HepG2 (cell line): ENCODE data around the gene PTPRM. TPM values are rescaled to one million over a fixed set of nuclear protein-coding genes. Genes with fewer than 3 reads are reported as not detected.
A peak's percentile ranks its signal among the peaks of the same experiment; 100 is the strongest.

Experiments used
- ATAC-seq: fragments of 200-7000 bp; cut with Tn5 transposase; 3 replicates; pipeline ENCODE4 v1.9.1; 2020; ENCODE audit warnings: mild to moderate bottlenecking, moderate library complexity
- BruUV-seq: library from RNA; stranded (reverse); fragments of 400-500 nt; replicated peaks from 2 replicates; lab custom pipeline; 2021; lab: Mats Ljungman, UMichigan
- CTCF ChIA-PET: fragments of 300-600 bp; formaldehyde crosslinking; extraction: SDS; loops from one replicate; lab custom pipeline; 2021; ENCODE audit warnings: low total read pairs, inconsistent platforms, low intra/inter-chr PET ratio; lab: Yijun Ruan, JAX
- POLR2A ChIA-PET: fragments of 350-600 bp; sonication (Branson Sonifier 250); formaldehyde crosslinking; loops from one replicate; lab custom pipeline; 2020; ENCODE audit warnings: antibody characterized with exemption, inconsistent platforms; lab: Yijun Ruan, JAX
- DNase-seq: peaks from one replicate; pipeline ENCODE4 v3.0.0-alpha.2; 2015; ENCODE audit warnings: low spot score
- FAIRE-seq: peaks from 3 replicates; lab custom pipeline; 2011; peaks lifted over from hg19 to GRCh38; lab: Jason Lieb, UNC
- H2AFZ ChIP-seq: one replicate; pipeline ENCODE4 v1.6.1; 2011; ENCODE audit warnings: low read length, inconsistent platforms
- H3K27ac ChIP-seq: fragments of 300-600 bp; 3 replicates; pipeline ENCODE4 v1.8.0; 2011; ENCODE audit warnings: mixed run types, mild to moderate bottlenecking, mixed read lengths, low read length, inconsistent platforms; ENCODE audit not compliant: insufficient read depth; ENCODE audit errors: extremely low read length
- H3K27me3 ChIP-seq, 2 experiments: fragments of 200-600 bp in 1 of 2; 2 replicates in 1 of 2; 3 replicates in 1 of 2; pipeline versions ENCODE4 v1.6.0 to v1.8.0; 2011; ENCODE audit warnings: low read length in 2 of 2, mild to moderate bottlenecking in 2 of 2, moderate library complexity in 2 of 2, inconsistent platforms in 1 of 2; ENCODE audit not compliant: insufficient read depth in 2 of 2, control insufficient read depth in 1 of 2
- H3K36me3 ChIP-seq, 2 experiments: fragments of 200-600 bp in 1 of 2; replicated peaks in 1 of 2; 2 replicates in 1 of 2; 3 replicates in 1 of 2; pipeline versions ENCODE4 v1.5.1 to v1.8.0; 2011; ENCODE audit warnings: low read length in 2 of 2, inconsistent platforms in 1 of 2; ENCODE audit not compliant: insufficient read depth in 2 of 2, control insufficient read depth in 1 of 2
- H3K4me1 ChIP-seq: 2 replicates; pipeline ENCODE4 v1.5.1; 2012; ENCODE audit warnings: low read length, inconsistent platforms; ENCODE audit not compliant: insufficient read depth
- H3K4me2 ChIP-seq: 2 replicates; pipeline ENCODE4 v1.6.0; 2011; ENCODE audit warnings: low read depth, low read length, inconsistent platforms
- H3K4me3 ChIP-seq, 3 experiments: fragments of 200-600 bp in 1 of 3; sonication (generic), shearing (Covaris generic) in 1 of 3; replicated peaks in 1 of 3; 2 replicates each; pipeline ENCODE4 v1.5.1; 2011 to 2016; ENCODE audit warnings: low read length in 3 of 3, inconsistent platforms in 2 of 3, low read depth in 2 of 3, mild to moderate bottlenecking in 2 of 3, control low read depth in 1 of 3, mixed read lengths in 1 of 3; ENCODE audit not compliant: insufficient read depth in 1 of 3
- H3K79me2 ChIP-seq: one replicate; pipeline ENCODE4 v1.6.1; 2011; ENCODE audit warnings: low read length, inconsistent platforms; ENCODE audit not compliant: insufficient read depth
- H3K9ac ChIP-seq: 2 replicates; pipeline ENCODE4 v1.6.0; 2011; ENCODE audit warnings: mild to moderate bottlenecking, low read depth, low read length, inconsistent platforms; ENCODE audit not compliant: insufficient read depth
- H3K9me3 ChIP-seq: 2 replicates; pipeline ENCODE4 v1.5.1; 2012; ENCODE audit warnings: mild to moderate bottlenecking, low read length
- H4K20me1 ChIP-seq: 2 replicates; pipeline ENCODE4 v1.6.0; 2011; ENCODE audit warnings: inconsistent platforms, mild to moderate bottlenecking, low read length, moderate library complexity; ENCODE audit not compliant: insufficient read depth
- HNRNPL ChIP-seq: fragments of 200-400 bp; formaldehyde crosslinking; IDR thresholded peaks from 2 replicates; pipeline ENCODE4 v1.6.1; 2017; ENCODE audit warnings: mild to moderate bottlenecking, low read depth, low read length
- KLF13 ChIP-seq: sonication (generic); formaldehyde crosslinking; IDR thresholded peaks from 2 replicates; pipeline ENCODE4 v1.4.0; 2020; ENCODE audit warnings: mild to moderate bottlenecking, missing genetic modification reagents
- PPARG ChIP-seq: conservative IDR thresholded peaks from 2 replicates; pipeline ENCODE4 v1.6.1; 2016; ENCODE audit warnings: missing biosample characterization, missing genetic modification reagents
- SNAPC4 ChIP-seq: sonication (generic); formaldehyde crosslinking; IDR thresholded peaks from 2 replicates; pipeline ENCODE4 v1.4.0; 2020; ENCODE audit warnings: mild to moderate bottlenecking, missing genetic modification reagents
- TCF7 ChIP-seq: sonication (generic); IDR thresholded peaks from 2 replicates; pipeline ENCODE4 v1.6.1; 2016; ENCODE audit warnings: antibody characterized with exemption, low read depth
- TFAP4 ChIP-seq: sonication (generic); IDR thresholded peaks from 2 replicates; pipeline ENCODE4 v1.6.1; 2016; ENCODE audit warnings: low read depth, borderline replicate concordance
- ZFP90 ChIP-seq: sonication (generic); formaldehyde crosslinking; IDR thresholded peaks from 2 replicates; pipeline ENCODE4 v1.8.0; 2022; ENCODE audit warnings: missing genetic modification reagents, mild to moderate bottlenecking, inconsistent platforms, borderline replicate concordance
- ZNF292 ChIP-seq: sonication (generic); formaldehyde crosslinking; IDR thresholded peaks from 2 replicates; pipeline ENCODE4 v1.8.1; 2022; ENCODE audit warnings: mild to moderate bottlenecking, low read depth, missing genetic modification reagents, borderline replicate concordance
- WGBS: methylation state at CpG from one replicate; pipeline ENCODE4 v1.1.6; 2017; ENCODE audit warnings: low lambda C conversion rate; 5-methylcytosine and 5-hydroxymethylcytosine counted together
- in situ Hi-C: cut with HindIII; loops from 2 replicates; pipeline ENCODE4 v1.10.0; 2017; ENCODE audit warnings: low pct_unique_long_range_greater_than_20kb; ENCODE audit not compliant: extremely low pct_ligation_motif_present
- intact Hi-C: fragments of 100-400 bp; cut with micrococcal nuclease; formaldehyde crosslinking; loops from one replicate; pipeline ENCODE4 v1.10.0; 2022; ENCODE audit not compliant: unreplicated experiment
- polyA plus RNA-seq, 8 experiments: library from polyadenylated mRNA; depleted of rRNA in 3 of 8; stranded (reverse) in 7 of 8; unstranded in 1 of 8; fragments of >200 nt; fragmentation: Illumina TruSeq in 4 of 8; extraction: Trizol in 4 of 8; gene quantifications; 2 replicates each; pipeline versions ENCODE4 v1.2.1 to v1.2.3, GENCODE V29; 2011 to 2016; ENCODE audit warnings: low read depth in 4 of 8, missing spikeins in 1 of 8, mixed read lengths in 1 of 8; ENCODE audit not compliant: insufficient read depth in 1 of 8
- total RNA-seq, 5 experiments: library from RNA; depleted of rRNA; stranded (reverse); fragments of >200 nt; fragmentation: Illumina TruSeq; extraction: Trizol; gene quantifications; 2 replicates each; pipeline ENCODE4 v1.2.3, GENCODE V29; 2016; ENCODE audit warnings: low read depth in 1 of 5

Gene PTPRM
- total and polyA plus RNA-seq, 2 of the 13 experiments (the other 11 are each of a cell fraction or from before 2014, with no cell fraction given): 12.6 to 108 TPM

DNA sequence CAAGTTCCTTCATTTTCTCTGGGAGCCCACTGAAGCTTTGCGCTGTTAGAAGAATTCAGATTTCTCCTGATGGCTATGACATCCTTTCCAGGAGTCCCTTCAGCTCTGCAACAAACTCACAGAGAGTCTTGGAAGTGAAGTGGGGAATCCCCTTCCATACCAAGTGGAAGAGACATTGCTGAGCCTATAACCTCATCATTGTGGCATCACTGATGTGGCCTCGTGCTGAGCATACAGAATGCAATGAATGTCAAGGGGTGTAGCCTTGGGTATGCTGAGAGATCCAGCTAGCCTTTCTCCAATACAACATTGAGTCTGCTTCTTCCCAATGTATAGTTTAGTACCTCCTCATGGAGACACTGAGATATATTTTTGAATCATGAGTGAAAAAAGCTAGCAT lies 731.1 kb downstream of the PTPRM start (continued):
- TF ChIP-seq ZNF292 (CRISPR knock-in tag) (no peak), SNAPC4 (no peak), KLF13 (no peak), HNRNPL (no peak), PPARG (CRISPR knock-in tag) (no peak), ZFP90 (CRISPR knock-in tag) (no peak)

DNA sequence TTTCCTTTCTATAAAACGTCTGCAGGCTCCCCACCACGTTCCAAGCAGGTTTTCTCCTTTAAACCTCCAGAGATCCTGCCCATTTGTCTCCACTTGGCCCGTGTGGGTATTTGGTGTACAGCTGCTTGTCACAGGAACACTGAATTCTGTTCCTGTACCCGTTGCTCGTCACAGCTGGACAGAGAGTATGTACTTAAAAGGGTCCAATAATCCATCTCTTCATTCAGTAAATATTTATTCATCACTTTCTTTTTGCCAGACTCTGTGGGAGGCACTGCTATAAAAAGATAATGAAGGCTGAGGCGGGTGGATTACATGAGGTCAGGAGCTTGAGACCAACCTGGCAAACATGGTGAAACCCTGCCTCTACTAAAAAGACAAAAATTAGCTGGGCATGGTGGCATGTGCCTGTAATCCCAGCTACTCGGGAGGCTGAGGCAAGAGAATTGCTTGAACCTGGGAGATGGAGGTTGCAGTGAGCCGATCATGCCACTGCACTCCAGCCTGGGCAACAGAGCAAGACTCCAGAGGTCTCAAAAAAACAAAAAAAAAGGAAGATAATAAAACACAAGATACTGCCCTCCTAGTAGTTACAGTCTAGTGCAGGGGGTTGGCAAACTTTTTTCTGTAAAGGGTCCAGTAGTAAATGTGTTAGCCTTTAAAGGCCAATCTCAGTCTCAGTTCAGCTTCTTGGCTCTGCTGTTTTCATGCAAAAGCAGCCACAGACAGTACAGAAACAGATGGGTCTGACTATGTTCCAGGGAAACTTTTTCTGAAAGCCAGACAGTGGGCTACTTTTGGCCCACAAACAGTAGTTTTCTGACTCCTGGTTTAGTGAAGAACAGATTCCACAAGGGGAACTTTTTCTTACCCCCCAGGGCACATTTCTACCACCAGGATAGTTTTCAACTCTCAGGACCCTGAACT lies 732.2 kb downstream of the PTPRM start:
- in situ Hi-C loops: no loop called here
- FAIRE-seq (no peak), DNase-seq (peak; percentile 25), ATAC-seq (no peak; the same call in 1 of the 3 replicates)
- intact Hi-C loops: no loop called here
- BruUV-seq: no TSS peak
- WGBS: 66% methylated on average over 8 of the region's 8 CpGs
- Histone ChIP-seq H3K9me3 (no peaks in the 10 kb centered on the region), H2AFZ (no peak overlapping the region), H3K27ac (no peak overlapping the region), H3K9ac (no peak overlapping the region), H3K4me3 (no peak overlapping the region), H4K20me1 (no peaks in the 10 kb centered on the region), H3K79me2 (no peaks in the 10 kb centered on the region), H3K4me2 (no peak overlapping the region), H3K36me3 (peaks cover 0 to 9% of the 10 kb centered on the region in 2 experiments; a peak in 3 of 5 replicates), H3K4me1 (peaks cover 14% of the 10 kb centered on the region), H3K27me3 (no peaks in the 10 kb centered on the region)
- ChIA-PET POLR2A (no interaction called here), CTCF (no interaction called here)
- TF ChIP-seq TCF7 (no peak), TFAP4 (peak; percentile 13; the same call in 1 of the 2 replicates)
